A549 (cell line): ENCODE data around the gene TBCK. TPM values are rescaled to one million over a fixed set of nuclear protein-coding genes. Genes with fewer than 3 reads are reported as not detected.

Experiments
- ATAC-seq, 2 experiments: fragments of 200-7000 bp in 1 of 2; fragments of >200 bp in 1 of 2; cut with Nextera tagmentation in 1 of 2; cut with Tn5 transposase in 1 of 2; 3 replicates each; pipeline versions ENCODE4 v1.8.0 to v1.9.1; 2018 to 2020; ENCODE audit warnings: mild to moderate bottlenecking in 1 of 2, moderate library complexity in 1 of 2
- CTCF ChIA-PET: fragments of 300-600 bp; sonication (Branson Sonifier 250); formaldehyde crosslinking; extraction: SDS; loops from one replicate; lab custom pipeline; 2021; ENCODE audit warnings: antibody characterized with exemption, inconsistent platforms; lab: Yijun Ruan, JAX
- POLR2A ChIA-PET: fragments of 350-600 bp; formaldehyde crosslinking; extraction: SDS; loops from one replicate; lab custom pipeline; 2021; ENCODE audit warnings: antibody characterized with exemption, inconsistent platforms; lab: Yijun Ruan, JAX
- DNase-seq, 2 experiments: peaks; one replicate each; pipeline versions ENCODE4 v3.0.0 to v3.0.0-alpha.2; 2011 to 2016; ENCODE audit warnings: low read depth in 1 of 2, low spot score in 1 of 2
- FAIRE-seq: peaks from 2 replicates; lab custom pipeline; 2011; peaks lifted over from hg19 to GRCh38; lab: Jason Lieb, UNC
- H3K27ac ChIP-seq, 2 experiments: fragments of >200 bp; sonication (Bioruptor Twin); formaldehyde crosslinking; 3 replicates each; pipeline ENCODE4 v1.5.1; 2016 to 2017
- H3K4me1 ChIP-seq: fragments of >200 bp; sonication (Bioruptor Twin); formaldehyde crosslinking; 3 replicates; pipeline ENCODE4 v1.6.1; 2016
- H3K4me2 ChIP-seq: fragments of >200 bp; sonication (Bioruptor Twin); formaldehyde crosslinking; 3 replicates; pipeline ENCODE4 v1.6.1; 2016
- H3K4me3 ChIP-seq: fragments of >200 bp; sonication (Bioruptor Twin); formaldehyde crosslinking; 3 replicates; pipeline ENCODE4 v1.5.1; 2016
- H3K9me3 ChIP-seq: fragments of >200 bp; sonication (Bioruptor Twin); formaldehyde crosslinking; 3 replicates; pipeline ENCODE4 v1.6.1; 2016
- CEBPB ChIP-seq, 2 experiments: fragments of >200 bp in 1 of 2; sonication (Bioruptor Twin) in 1 of 2; formaldehyde crosslinking in 1 of 2; IDR thresholded peaks; 2 replicates each; pipeline ENCODE4 v1.6.1; 2012 to 2016
- CHD4 ChIP-seq: fragments of 200-600 bp; sonication (generic); IDR thresholded peaks from 2 replicates; pipeline ENCODE4 v1.6.1; 2016; ENCODE audit warnings: antibody characterized with exemption, mild to moderate bottlenecking, borderline replicate concordance
- EP300 ChIP-seq, 2 experiments: fragments of >200 bp; sonication (Bioruptor Twin); formaldehyde crosslinking; IDR thresholded peaks; 2 replicates in 1 of 2; 3 replicates in 1 of 2; pipeline ENCODE4 v1.6.1; 2016 to 2017
- ESRRA ChIP-seq: fragments of 150-350 bp; IDR thresholded peaks from 2 replicates; pipeline ENCODE4 v1.6.1; 2014; ENCODE audit warnings: mild to moderate bottlenecking, low read length, borderline replicate concordance
- FOXS1 ChIP-seq: fragments of 250-450 bp; sonication (Bioruptor Pico); IDR thresholded peaks from 2 replicates; pipeline ENCODE4 v1.5.0; 2020; ENCODE audit warnings: mild to moderate bottlenecking, moderate library complexity
- HDAC2 ChIP-seq: fragments of 200-600 bp; sonication (generic); IDR thresholded peaks from 2 replicates; pipeline ENCODE4 v1.6.1; 2016
- HES2 ChIP-seq: fragments of >200 bp; sonication (Bioruptor Twin); formaldehyde crosslinking; IDR thresholded peaks from 2 replicates; pipeline ENCODE4 v1.6.1; 2016
- HOXA7 ChIP-seq: fragments of 250-450 bp; sonication (Bioruptor Pico); IDR thresholded peaks from 2 replicates; pipeline ENCODE4 v1.5.0; 2020; ENCODE audit warnings: mild to moderate bottlenecking, moderate library complexity
- HOXB13 ChIP-seq: fragments of 250-450 bp; sonication (Bioruptor Pico); IDR thresholded peaks from 2 replicates; pipeline ENCODE4 v1.5.0; 2020; ENCODE audit warnings: low read depth, mild to moderate bottlenecking, moderate library complexity
- JUN ChIP-seq, 2 experiments: fragments of >200 bp; sonication (Bioruptor Twin); formaldehyde crosslinking; IDR thresholded peaks; 2 replicates in 1 of 2; 3 replicates in 1 of 2; pipeline ENCODE4 v1.6.1; 2016 to 2017
- JUNB ChIP-seq: fragments of >200 bp; sonication (Bioruptor Twin); formaldehyde crosslinking; IDR thresholded peaks from 2 replicates; pipeline ENCODE4 v1.6.1; 2016
- MAX ChIP-seq: IDR thresholded peaks from 2 replicates; pipeline ENCODE4 v1.6.1; 2012
- MAZ ChIP-seq: fragments of 150-350 bp; IDR thresholded peaks from 2 replicates; pipeline ENCODE4 v1.6.1; 2014; ENCODE audit warnings: antibody characterized with exemption, low read depth, low read length, borderline replicate concordance
- NPAS2 ChIP-seq: fragments of 250-450 bp; sonication (Bioruptor Pico); IDR thresholded peaks from 2 replicates; pipeline ENCODE4 v1.8.0; 2022; ENCODE audit warnings: mild to moderate bottlenecking, moderate library complexity, borderline replicate concordance
- NR3C1 ChIP-seq: fragments of >200 bp; sonication (Bioruptor Twin); formaldehyde crosslinking; IDR thresholded peaks from 3 replicates; pipeline ENCODE4 v1.6.1; 2017
- PHF8 ChIP-seq: fragments of 200-600 bp; sonication (generic); IDR thresholded peaks from 2 replicates; pipeline ENCODE4 v1.6.1; 2016; ENCODE audit warnings: low read depth, mild to moderate bottlenecking, antibody characterized with exemption, moderate library complexity, borderline replicate concordance
- POLR2AphosphoS2 ChIP-seq: conservative IDR thresholded peaks from 2 replicates; pipeline ENCODE4 v1.6.1; 2012; ENCODE audit warnings: low read length, improper control_type of control experiment, inconsistent platforms
- RAD21 ChIP-seq, 2 experiments: fragments of >200 bp in 1 of 2; sonication (Bioruptor Twin) in 1 of 2; formaldehyde crosslinking in 1 of 2; IDR thresholded peaks in 1 of 2; conservative IDR thresholded peaks in 1 of 2; 2 replicates in 1 of 2; 3 replicates in 1 of 2; pipeline ENCODE4 v1.6.1; 2012 to 2018; ENCODE audit warnings: inconsistent platforms in 1 of 2
- RFX5 ChIP-seq: fragments of 450-650 bp; IDR thresholded peaks from 2 replicates; pipeline ENCODE4 v1.7.1; 2014; ENCODE audit warnings: antibody characterized with exemption, mild to moderate bottlenecking, moderate library complexity
- SREBF2 ChIP-seq: fragments of 450-650 bp; IDR thresholded peaks from 2 replicates; pipeline ENCODE4 v1.6.1; 2014; ENCODE audit warnings: mild to moderate bottlenecking, moderate library complexity
- TFCP2L1 ChIP-seq: fragments of 250-450 bp; sonication (Bioruptor Pico); IDR thresholded peaks from 2 replicates; pipeline ENCODE4 v1.5.0; 2021; ENCODE audit warnings: mild to moderate bottlenecking
- ZC3H11A ChIP-seq: fragments of 450-650 bp; IDR thresholded peaks from 2 replicates; pipeline ENCODE4 v1.6.1; 2014; ENCODE audit warnings: antibody characterized with exemption, mild to moderate bottlenecking
- ZFP36 ChIP-seq: fragments of 450-650 bp; IDR thresholded peaks from 2 replicates; pipeline ENCODE4 v1.6.1; 2014; ENCODE audit warnings: borderline replicate concordance; ENCODE audit not compliant: partially characterized antibody
- ZSCAN20 ChIP-seq: fragments of 250-450 bp; sonication (Bioruptor Pico); IDR thresholded peaks from 2 replicates; pipeline ENCODE4 v1.8.0; 2022; ENCODE audit warnings: mild to moderate bottlenecking, moderate library complexity
- WGBS: methylation state at CpG from one replicate; pipeline ENCODE4 v1.1.6; 2017; ENCODE audit errors: missing lambda C conversion rate; 5-methylcytosine and 5-hydroxymethylcytosine counted together
- polyA plus RNA-seq, 4 experiments: library from polyadenylated mRNA; depleted of rRNA in 3 of 4; stranded (reverse); fragments of >200 nt; fragmentation: RNase III in 1 of 4; extraction: RNeasy Plus Mini Kit Qiagen cat#74134 plus additional on column Dnase treatment in 1 of 4; gene quantifications; 2 replicates in 3 of 4; 3 replicates in 1 of 4; pipeline ENCODE4 v1.2.3, GENCODE V29; 2011 to 2017
- TF ChIP-seq, protein P1 (sequence below): fragments of >200 bp; sonication (Bioruptor Twin); formaldehyde crosslinking; IDR thresholded peaks from 3 replicates; pipeline ENCODE4 v1.6.1; 2016
- TF ChIP-seq, protein P2 (sequence below): IDR thresholded peaks from 2 replicates; pipeline ENCODE4 v1.6.1; 2012

Gene TBCK
- polyA plus RNA-seq, 2 of the 4 experiments (the other 2 are of a cell fraction), result 3.9 to 18.4 TPM

- Histone ChIP-seq H3K9me3 (no peaks in the 10 kb centered on the region), H3K4me2 (no peak overlapping the region), H3K4me3 (no peak overlapping the region), H3K27ac (no peak overlapping the region), H3K4me1 (no peaks in the 10 kb centered on the region)
- ChIA-PET POLR2A (no interaction called here), CTCF (no interaction called here)
- TF ChIP-seq JUNB (no peak), JUN (IDR thresholded peaks at IDR 0.05) (no peak), RFX5 (no peak), HOXB13 (CRISPR knock-in tag) (no peak), ZSCAN20 (CRISPR knock-in tag) (no peak), ZC3H11A (no peak), NPAS2 (no peak), HOXA7 (CRISPR knock-in tag) (no peak), CEBPB (IDR thresholded peaks at IDR 0.05) (no peak), TFCP2L1 (CRISPR knock-in tag) (no peak), POLR2AphosphoS2 (no peak), HDAC2 (no peak), SREBF2 (no peak), NR3C1 (no peak), ESRRA (no peak), ZFP36 (no peak), PHF8 (no peak), FOXS1 (CRISPR knock-in tag) (no peak)
- DNase-seq, result no peak
- no peak for ATAC-seq
- WGBS, result 75% methylated on average over 3 of the region's 3 CpGs
- no peak for FAIRE-seq
Observed at GRCh38 chr4:106036334-106036733, 279.7 kb downstream of the TBCK start.

DNA sequence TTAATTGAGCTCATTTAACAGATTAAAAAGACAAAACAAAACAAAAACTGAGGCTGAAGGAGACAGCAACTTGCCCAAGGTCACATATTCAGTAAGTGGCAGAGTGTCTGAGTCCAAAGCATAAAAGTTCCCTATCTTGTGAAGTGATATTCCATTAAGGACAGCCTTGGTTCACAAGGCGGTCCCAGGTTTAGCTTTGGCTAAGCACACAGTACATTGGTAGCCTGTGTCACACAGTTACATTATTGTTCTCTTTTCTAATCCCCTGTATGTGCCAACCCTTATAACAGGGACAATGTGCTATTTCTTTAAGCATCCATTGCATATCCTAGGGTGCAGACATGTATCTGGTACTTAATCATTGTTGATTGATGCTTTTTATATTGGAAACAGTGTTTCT is 280.8 kb downstream of the TBCK start:
- no peak for FAIRE-seq
- no peak for ATAC-seq
- DNase-seq, result no peak
- POLR2A ChIA-PET, result no interaction called here
- Histone ChIP-seq H3K4me1 (no peaks in the 10 kb centered on the region), H3K4me2 (no peak overlapping the region), H3K4me3 (no peak overlapping the region), H3K9me3 (no peaks in the 10 kb centered on the region), H3K27ac (no peak overlapping the region)
- no peak for TF ChIP-seq CHD4
- TF ChIP-seq RAD21 (conservative IDR thresholded peaks at IDR 0.05 in 1 of 2, IDR thresholded peaks at IDR 0.05 in 1 of 2), result no peak
- no peak for TF ChIP-seq MAZ
- no peak for TF ChIP-seq HOXA7 (CRISPR knock-in tag)
- TF ChIP-seq, protein P1, sequence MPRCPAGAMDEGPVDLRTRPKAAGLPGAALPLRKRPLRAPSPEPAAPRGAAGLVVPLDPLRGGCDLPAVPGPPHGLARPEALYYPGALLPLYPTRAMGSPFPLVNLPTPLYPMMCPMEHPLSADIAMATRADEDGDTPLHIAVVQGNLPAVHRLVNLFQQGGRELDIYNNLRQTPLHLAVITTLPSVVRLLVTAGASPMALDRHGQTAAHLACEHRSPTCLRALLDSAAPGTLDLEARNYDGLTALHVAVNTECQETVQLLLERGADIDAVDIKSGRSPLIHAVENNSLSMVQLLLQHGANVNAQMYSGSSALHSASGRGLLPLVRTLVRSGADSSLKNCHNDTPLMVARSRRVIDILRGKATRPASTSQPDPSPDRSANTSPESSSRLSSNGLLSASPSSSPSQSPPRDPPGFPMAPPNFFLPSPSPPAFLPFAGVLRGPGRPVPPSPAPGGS, result no peak
- no peak for TF ChIP-seq FOXS1 (CRISPR knock-in tag)
- TF ChIP-seq, protein P2, sequence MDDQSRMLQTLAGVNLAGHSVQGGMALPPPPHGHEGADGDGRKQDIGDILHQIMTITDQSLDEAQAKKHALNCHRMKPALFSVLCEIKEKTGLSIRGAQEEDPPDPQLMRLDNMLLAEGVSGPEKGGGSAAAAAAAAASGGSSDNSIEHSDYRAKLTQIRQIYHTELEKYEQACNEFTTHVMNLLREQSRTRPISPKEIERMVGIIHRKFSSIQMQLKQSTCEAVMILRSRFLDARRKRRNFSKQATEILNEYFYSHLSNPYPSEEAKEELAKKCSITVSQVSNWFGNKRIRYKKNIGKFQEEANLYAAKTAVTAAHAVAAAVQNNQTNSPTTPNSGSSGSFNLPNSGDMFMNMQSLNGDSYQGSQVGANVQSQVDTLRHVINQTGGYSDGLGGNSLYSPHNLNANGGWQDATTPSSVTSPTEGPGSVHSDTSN, result no peak
- no peak for TF ChIP-seq HES2
- no peak for TF ChIP-seq EP300 (IDR thresholded peaks at IDR 0.05)
- TF ChIP-seq MAX, result no peak
- CTCF ChIA-PET, result no interaction called here
- 76% methylated on average over 1 of the region's 1 CpG for WGBS
